Vagina (tissue), 2 donors: ENCODE data around the gene MORC1.

Experiments used
- CTCF ChIP-seq, 3 experiments: fragments of 450-650 bp in 2 of 3; fragments of 200-600 bp in 1 of 3; sonication (generic) in 1 of 3; IDR thresholded peaks; one replicate each; pipeline ENCODE4 v1.5.1; 2017 to 2019; ENCODE audit warnings: antibody characterized with exemption in 3 of 3, mild to moderate bottlenecking in 2 of 3, moderate library complexity in 2 of 3
- POLR2A ChIP-seq, 2 donors: fragments of 450-650 bp; IDR thresholded peaks; one replicate each; pipeline ENCODE4 v1.6.1; 2017; ENCODE audit warnings: antibody characterized with exemption in 2 of 2, mild to moderate bottlenecking in 2 of 2, moderate library complexity in 2 of 2
- POLR2AphosphoS5 ChIP-seq, 2 donors: sonication (generic); formaldehyde crosslinking; IDR thresholded peaks; one replicate each; pipeline ENCODE4 v1.9.0; 2017; ENCODE audit warnings: antibody characterized with exemption in 2 of 2, mild to moderate bottlenecking in 2 of 2, low read depth in 1 of 2; ENCODE audit not compliant: insufficient read depth in 1 of 2

GRCh38 chr3:109136523-109136922, 18.6 kb upstream of the MORC1 start, which contains the start of gene C3orf85:
- TF ChIP-seq CTCF (IDR thresholded peaks at IDR 0.05): no peak
- no peak for TF ChIP-seq POLR2AphosphoS5 (IDR thresholded peaks at IDR 0.05; ENCODE audit: insufficient read depth in 1 of 2, low read depth in 1 of 2)
- no peak for TF ChIP-seq POLR2A (IDR thresholded peaks at IDR 0.05)
